GM10266 (cell line): ENCODE measurements around the gene TEP1.

Experiments
- DNase-seq: peaks from one replicate; pipeline ENCODE4 v3.0.0; 2012; ENCODE audit errors: extremely low spot score
- CTCF ChIP-seq: IDR thresholded peaks from 2 replicates; pipeline ENCODE4 v1.5.1; 2012; ENCODE audit warnings: mild to moderate bottlenecking, low read depth; ENCODE audit not compliant: control insufficient read depth, insufficient read depth; ENCODE audit errors: missing control alignments

TEP1 gene

GRCh38 chr14:20384886-20385285 is 28.4 kb downstream of the TEP1 start:
- no peak for TF ChIP-seq CTCF
- no peak for DNase-seq

- TF ChIP-seq CTCF: no peak
- no peak for DNase-seq
Observed at GRCh38 chr14:20384321-20384720, 29.0 kb downstream of the TEP1 start.

GRCh38 chr14:20383636-20384035 is 29.7 kb downstream of the TEP1 start:
- no peak for DNase-seq
- no peak for TF ChIP-seq CTCF

GRCh38 chr14:20383032-20383431 is 30.3 kb downstream of the TEP1 start:
- TF ChIP-seq CTCF: no peak
- no peak for DNase-seq

- no peak for TF ChIP-seq CTCF
- DNase-seq: no peak
Observed at GRCh38 chr14:20382526-20382925, 30.8 kb downstream of the TEP1 start.

- TF ChIP-seq CTCF: no peak
- DNase-seq: no peak
Observed at GRCh38 chr14:20381341-20381740, 32.0 kb downstream of the TEP1 start.

- no peak for DNase-seq
- TF ChIP-seq CTCF: no peak
Observed at GRCh38 chr14:20380681-20381080, 32.6 kb downstream of the TEP1 start.

GRCh38 chr14:20379743-20380142 is 33.6 kb downstream of the TEP1 start:
- TF ChIP-seq CTCF: no peak
- DNase-seq: no peak
